ENCODE results near the gene SLC5A5.

SLC5A5 gene

DNA sequence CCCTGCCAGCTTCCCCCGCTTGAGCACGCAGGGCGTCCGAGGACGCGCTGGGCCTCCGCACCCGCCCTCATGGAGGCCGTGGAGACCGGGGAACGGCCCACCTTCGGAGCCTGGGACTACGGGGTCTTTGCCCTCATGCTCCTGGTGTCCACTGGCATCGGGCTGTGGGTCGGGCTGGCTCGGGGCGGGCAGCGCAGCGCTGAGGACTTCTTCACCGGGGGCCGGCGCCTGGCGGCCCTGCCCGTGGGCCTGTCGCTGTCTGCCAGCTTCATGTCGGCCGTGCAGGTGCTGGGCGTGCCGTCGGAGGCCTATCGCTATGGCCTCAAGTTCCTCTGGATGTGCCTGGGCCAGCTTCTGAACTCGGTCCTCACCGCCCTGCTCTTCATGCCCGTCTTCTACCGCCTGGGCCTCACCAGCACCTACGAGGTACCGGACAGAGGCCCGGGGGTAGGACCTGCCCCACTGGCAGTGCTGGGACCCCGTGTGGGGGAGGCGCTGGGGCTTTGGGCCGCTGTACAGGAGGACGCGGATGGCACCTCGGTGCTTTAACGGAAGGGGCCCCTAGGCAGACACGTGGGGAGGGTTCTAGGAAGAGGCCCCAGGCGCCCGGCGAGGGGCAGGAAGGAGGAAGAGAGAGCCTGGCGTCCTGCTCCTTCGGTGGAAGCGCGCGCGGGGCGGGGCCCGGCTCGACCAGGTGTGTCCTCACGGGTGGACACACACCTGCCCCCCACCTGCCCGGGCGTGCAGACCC is 681 bp downstream of the SLC5A5 start:
- H3K4me3 ChIP-seq (ENCODE audit: low read depth, low read length) = no peak overlapping the region
- DNase-seq (ENCODE audit: low read depth) = no peak
- TF ChIP-seq, protein P1, sequence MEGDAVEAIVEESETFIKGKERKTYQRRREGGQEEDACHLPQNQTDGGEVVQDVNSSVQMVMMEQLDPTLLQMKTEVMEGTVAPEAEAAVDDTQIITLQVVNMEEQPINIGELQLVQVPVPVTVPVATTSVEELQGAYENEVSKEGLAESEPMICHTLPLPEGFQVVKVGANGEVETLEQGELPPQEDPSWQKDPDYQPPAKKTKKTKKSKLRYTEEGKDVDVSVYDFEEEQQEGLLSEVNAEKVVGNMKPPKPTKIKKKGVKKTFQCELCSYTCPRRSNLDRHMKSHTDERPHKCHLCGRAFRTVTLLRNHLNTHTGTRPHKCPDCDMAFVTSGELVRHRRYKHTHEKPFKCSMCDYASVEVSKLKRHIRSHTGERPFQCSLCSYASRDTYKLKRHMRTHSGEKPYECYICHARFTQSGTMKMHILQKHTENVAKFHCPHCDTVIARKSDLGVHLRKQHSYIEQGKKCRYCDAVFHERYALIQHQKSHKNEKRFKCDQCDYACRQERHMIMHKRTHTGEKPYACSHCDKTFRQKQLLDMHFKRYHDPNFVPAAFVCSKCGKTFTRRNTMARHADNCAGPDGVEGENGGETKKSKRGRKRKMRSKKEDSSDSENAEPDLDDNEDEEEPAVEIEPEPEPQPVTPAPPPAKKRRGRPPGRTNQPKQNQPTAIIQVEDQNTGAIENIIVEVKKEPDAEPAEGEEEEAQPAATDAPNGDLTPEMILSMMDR (IDR thresholded peaks at IDR 0.05; ENCODE audit: low read depth, low read length, missing control alignments) = no peak

DNA sequence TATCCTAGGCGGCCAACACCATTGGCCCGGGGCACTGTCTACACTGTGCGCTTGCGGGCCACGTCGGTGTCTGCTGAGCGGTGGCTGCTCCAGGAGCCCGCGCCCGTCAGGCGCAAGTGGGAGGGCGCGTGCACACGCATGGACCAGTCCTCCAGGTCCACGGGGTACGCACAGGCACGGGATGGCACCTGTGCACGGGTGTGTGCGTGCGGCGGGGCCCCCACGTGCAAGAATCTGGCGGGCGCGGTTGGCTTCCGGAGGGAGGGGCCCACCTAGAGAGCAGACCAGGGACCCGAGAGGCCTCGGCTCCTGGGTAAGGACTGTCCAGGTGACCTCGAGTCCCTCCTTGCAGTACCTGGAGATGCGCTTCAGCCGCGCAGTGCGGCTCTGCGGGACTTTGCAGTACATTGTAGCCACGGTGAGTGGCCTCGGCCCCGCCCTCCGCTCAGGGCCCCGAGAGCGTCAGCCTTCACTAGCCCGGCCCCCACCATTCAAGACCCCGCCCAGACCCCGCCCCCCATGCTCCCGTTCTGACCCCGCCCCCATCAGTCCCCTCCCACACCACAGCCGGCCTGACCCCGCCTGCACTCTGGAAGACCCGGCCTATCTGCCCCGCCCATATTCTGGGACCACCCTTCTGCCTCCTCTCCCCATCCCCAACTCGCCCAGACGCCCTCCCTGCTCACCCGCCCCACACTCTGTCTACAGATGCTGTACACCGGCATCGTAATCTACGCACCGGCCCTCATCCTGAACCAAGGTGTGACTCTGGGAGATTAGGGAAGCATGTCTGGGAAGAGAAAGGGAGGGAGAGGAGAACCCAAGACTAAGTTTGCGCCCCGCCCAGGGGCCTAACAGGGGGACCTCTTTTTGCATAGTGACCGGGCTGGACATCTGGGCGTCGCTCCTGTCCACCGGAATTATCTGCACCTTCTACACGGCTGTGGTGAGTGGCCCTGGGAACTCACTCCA is 2.3 kb downstream of the SLC5A5 start:
- TF ChIP-seq, protein P1 (IDR thresholded peaks at IDR 0.05; ENCODE audit: low read depth, low read length, missing control alignments) = no peak
- DNase-seq (ENCODE audit: low read depth) = no peak
- peak overlapping the region; percentile 58 for H3K4me3 ChIP-seq (ENCODE audit: low read depth, low read length)

DNA sequence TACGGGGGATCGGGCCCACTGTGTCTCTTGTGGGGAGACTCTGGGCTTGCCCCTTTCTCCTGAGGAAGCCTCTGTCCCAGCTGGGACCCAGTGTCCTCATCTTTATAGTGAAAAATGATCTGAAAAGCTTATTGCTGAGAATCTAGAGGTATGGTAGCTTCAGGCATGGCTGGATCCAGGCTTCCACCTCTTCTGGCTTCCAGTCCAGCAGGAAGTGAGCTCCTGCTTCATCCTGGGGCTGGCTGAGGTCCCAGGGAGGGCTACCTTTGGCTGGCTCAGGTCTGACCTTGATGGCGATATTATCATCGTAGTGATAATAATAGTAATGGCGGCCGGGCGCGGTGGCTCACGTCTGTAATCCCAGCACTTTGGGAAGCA is 3.0 kb downstream of the SLC5A5 start:
- no peak for DNase-seq (ENCODE audit: low read depth)
- no peak overlapping the region for H3K4me3 ChIP-seq (ENCODE audit: low read depth, low read length)
- TF ChIP-seq, protein P1 (IDR thresholded peaks at IDR 0.05; ENCODE audit: low read depth, low read length, missing control alignments) = no peak

DNA sequence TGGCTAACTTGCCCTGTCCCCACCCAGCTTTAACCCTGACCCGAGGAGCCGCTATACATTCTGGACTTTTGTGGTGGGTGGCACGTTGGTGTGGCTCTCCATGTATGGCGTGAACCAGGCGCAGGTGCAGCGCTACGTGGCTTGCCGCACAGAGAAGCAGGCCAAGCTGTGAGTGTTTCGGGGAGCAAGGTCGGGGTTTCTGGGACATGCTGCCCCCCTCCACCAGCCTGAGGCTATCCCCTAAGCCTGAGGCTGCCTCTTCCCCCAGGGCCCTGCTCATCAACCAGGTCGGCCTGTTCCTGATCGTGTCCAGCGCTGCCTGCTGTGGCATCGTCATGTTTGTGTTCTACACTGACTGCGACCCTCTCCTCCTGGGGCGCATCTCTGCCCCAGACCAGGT is 6.0 kb downstream of the SLC5A5 start:
- H3K4me3 ChIP-seq (ENCODE audit: low read depth, low read length) = no peak overlapping the region
- TF ChIP-seq, protein P1 (IDR thresholded peaks at IDR 0.05; ENCODE audit: low read depth, low read length, missing control alignments) = no peak
- no peak for DNase-seq (ENCODE audit: low read depth)

DNA sequence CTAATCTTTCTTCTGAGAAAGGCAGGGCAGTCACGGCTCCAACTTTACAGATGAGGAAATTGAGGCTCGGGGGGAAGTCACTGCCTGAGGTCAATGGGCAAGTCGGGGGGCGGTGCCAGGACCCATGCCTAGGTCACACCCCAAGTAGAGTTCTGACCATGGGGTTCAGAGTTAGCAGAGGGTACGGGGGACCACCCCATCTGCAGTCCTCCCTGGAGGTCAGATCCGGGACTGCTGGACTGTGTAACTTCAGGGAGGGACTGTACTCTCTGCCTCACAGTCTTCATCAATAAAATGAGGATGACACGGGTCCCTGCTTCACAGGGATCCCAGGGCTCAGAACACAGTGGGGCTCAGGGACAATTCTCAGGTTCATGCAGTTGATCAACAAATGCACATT is 7.7 kb downstream of the SLC5A5 start:
- TF ChIP-seq, protein P1 (IDR thresholded peaks at IDR 0.05; ENCODE audit: low read depth, low read length, missing control alignments) = no peak
- DNase-seq (ENCODE audit: low read depth) = no peak

DNA sequence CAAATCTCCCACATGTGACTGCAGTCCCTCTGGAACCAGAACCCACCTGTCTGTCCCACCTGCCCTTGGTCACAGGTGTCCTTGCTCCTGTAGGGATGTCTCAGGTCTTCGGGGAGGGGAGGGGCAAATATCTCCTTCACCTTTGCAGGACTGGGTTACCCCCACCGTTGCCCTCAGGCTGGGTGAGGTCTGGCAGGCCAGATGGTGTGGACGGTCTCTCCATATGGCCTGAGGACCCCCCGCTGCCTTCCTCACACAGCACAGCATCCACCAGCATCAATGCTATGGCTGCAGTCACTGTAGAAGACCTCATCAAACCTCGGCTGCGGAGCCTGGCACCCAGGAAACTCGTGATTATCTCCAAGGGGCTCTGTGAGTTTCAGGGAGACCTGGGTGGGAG is 10.0 kb downstream of the SLC5A5 start:
- no peak for DNase-seq (ENCODE audit: low read depth)
- no peak overlapping the region for H3K4me3 ChIP-seq (ENCODE audit: low read depth, low read length)
- TF ChIP-seq, protein P1 (IDR thresholded peaks at IDR 0.05; ENCODE audit: low read depth, low read length, missing control alignments) = no peak

More for the DNA sequence above, 7.7 kb downstream of the SLC5A5 start:
- no peak overlapping the region for H3K4me3 ChIP-seq (ENCODE audit: low read depth, low read length)
